HG03135 (cell line): ENCODE measurements around the gene OR13C4.
"Not testable (repeated sequence)": the region's sequence is repeated elsewhere in the genome, so short reads cannot be mapped to it uniquely, and the experiment has no call there.

Experiments
- ATAC-seq: cut with Tn5 transposase; IDR thresholded peaks from one replicate; pipeline ENCODE4 v1.9.1; 2021; ENCODE audit warnings: mild to moderate bottlenecking, moderate library complexity; ENCODE audit not compliant: unreplicated experiment

OR13C4 gene

DNA sequence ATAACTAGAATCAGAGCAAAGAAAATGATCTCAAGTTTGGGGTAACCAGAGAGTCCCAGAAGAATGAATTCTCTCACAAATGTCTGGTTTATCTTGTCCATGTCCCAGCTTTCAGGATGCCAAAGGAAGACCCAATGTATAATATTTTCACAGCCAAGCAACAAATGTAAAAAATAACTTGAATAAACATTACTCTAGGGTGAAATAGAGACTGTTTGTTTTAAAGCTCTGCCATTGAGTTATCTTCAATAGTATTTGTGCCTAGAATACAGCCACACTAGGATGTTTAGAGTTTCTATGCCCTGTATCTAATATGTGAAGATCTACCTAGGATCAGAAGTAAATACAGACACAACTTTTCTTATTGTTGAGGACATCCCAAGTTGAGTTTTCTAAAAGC, at the start of gene OR13C4:
TSS of gene OR13C4 (minus strand) at position 101 of the 400 bp plus-strand sequence. CDS start at position 101, 0 bp downstream.
- no peak for ATAC-seq

DNA sequence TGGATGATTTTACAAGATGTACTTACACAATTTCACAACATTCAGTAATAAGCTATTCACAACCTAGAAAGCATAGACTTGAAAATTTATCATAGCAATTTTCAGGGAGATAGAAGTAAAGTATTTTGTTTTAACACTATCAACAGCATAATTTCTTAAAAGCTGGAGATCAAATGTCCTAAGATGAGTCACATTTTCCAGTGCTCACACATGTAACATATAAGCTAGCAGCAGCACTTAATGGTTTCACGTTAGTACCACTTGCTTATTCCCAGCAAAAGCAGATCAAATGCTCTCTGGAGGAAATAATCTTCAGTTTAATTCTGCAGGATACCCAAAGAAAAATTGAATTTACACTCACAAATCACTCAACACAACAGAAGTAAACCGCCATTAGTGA, 48.4 kb upstream of the OR13C4 start:
- no peak for ATAC-seq

DNA sequence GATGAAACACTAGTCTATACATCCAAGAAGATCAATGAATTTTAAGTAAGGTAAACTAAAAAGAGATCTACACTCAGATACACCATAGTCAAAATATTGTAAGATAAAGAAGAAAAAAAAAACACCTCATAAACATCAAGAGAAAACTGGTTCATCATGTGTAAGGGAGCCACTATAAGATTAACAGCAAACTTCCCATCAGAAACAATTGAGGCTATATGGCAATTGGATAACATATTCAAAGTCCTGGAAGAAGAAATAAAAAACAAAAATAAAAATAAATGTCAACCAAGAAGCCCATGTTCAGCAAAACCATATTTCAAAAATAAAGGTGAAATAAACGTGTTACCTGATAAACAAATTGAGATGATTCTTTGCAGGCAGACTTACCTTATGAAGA, 45.6 kb upstream of the OR13C4 start:
- ATAC-seq: no peak

DNA sequence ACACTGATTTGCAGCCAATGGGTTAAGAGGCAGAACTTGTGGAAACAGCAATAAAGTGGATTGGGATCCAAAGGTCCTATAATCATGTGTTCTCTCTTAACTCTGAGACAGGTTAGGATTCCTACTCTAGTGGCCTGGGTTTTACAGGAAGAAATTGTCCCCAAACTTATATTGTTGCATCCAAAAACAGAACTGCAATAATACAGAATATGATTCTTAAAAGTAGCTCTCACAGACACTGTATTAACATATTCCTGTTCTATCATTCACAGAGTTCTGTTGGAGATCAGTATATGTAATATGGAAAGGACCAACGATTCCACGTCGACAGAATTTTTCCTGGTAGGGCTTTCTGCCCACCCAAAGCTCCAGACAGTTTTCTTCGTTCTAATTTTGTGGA, 41.9 kb upstream of the OR13C4 start, which contains the start of gene OR13C8:
TSS of gene OR13C8 (plus strand) at position 301 of the 400 bp plus-strand sequence. CDS start at position 301, 0 bp downstream.
- ATAC-seq: no peak

DNA sequence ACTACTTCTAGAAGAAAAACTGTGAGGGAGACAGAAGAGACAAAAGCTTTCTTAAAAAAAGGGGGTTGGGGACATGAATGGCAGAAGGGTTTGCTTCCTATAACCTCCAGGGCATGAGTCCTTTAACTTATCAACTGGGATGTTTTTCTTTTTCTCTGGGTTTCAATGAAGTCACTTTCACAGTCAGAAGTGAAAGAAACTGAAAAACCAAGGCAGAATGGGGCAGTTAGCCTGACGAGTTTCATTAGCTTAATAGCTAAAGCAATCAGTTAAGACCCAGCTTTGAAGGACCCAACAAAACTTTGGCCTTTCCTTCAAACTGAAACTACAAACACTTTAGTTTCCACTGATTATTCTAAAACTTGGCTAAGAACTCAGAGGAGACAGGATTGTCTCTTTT, 37.3 kb upstream of the OR13C4 start:
- no peak for ATAC-seq

DNA sequence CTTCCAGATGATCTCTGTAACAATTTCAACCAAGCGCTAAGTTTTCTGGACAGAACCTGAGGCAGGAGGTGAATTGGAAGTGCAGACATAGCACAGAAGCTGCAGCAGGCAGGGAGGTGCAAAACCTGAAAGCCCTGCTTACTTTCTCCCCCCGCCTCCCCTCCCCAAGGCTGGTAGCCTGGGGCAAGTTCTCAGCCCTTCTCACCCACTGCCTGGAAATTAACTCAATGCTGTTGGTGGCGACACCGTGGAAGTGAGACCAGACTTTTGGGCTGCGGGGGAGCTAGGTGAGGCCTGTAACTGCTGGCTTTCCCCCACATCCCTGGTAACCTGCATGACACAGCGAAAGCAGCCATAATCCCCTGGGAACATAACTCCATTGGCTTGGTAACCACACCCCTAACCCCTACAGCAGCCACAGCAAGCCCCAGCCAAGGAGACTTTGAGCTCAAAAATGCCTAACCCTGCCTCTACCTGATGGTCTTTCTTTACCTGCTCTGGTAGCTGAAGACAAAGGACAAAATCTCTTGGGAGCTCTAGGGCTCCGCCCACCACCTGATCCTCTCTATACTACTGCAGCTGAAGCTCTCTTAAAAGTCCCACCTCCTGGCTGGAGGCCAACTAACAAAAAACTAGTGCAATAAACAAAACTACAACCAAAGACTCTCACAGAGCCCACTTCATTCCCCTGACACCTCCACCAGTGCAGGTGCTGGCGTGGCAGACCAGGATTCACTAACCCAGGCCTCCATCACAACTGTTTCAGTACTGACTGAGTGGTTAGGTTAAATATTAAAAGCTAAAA, 30.0 kb upstream of the OR13C4 start:
- no peak for ATAC-seq

DNA sequence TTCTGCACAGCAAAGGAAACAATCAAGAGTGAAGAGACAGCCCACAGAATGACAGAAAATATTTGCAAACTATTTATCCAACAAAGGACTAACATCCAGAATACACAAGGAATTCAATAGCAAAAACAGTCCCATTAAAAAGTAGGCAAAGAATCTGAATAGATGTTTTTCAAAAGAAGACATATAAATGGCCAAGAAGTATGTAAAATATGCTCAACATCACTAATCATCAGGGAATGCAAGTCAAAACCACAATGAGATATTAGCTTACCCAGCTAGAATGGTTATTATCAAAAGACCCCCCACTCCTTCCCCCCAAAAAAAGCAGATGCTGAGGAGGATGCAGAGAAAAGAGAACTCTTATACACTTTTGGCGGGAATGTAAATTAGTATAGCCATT, 28.5 kb upstream of the OR13C4 start:
- ATAC-seq: no peak

DNA sequence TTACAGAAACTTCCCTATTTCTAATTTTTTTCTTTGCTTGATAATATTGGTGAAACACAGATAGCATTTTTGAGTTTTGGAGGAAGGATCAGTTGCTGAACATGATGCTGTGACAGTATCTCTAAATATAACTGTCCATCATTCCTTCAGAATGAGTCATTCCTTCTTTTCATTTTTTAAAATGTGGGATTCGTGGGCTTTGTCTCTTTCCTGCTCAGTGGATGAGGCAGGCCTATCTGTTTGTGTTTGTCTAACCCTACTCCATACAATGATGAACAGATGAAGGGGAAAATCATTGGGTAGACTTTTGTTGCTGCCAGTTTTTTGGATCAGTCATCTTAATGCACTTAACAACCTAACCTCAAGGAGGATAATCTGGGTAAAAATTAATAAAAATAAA, 26.3 kb upstream of the OR13C4 start:
- no peak for ATAC-seq

DNA sequence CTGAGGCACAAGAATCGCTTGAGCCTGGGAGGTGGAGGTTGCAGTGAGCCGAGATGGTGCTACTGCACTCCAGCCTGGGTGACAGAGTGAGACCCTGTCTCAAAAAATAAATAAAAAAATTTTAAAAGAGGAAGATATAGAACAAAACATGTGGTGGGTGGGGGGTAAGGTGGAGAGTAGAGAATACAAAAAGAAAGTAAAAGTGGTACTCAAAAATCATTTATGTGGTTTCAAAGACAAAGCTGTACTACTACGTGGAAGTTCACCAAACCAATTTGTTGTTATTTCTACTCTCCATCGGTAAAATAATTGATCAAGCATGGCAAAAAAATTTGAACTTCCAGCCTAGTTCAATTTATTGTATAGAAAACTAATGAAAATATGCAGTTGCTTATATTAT, 17.6 kb upstream of the OR13C4 start:
- ATAC-seq: no peak

DNA sequence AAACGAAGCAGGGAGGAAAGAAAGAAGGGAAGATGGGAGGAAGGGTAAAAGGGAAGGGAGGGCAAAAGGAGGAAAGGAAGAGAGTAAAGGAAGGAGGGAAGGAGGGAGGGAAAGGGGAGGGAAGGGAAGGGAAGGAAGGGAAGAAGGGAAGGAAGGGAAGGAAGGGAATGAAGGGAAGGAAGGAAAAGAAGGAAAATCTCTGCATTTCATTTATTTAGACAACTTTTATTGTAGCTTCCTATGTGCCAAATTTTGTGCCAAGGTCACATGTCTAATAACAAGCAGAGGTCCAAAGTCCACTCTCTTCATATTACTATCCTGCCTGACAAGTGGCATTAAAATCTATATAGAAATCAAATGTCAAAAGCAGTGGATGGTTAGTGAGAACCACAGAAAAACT, 12.3 kb upstream of the OR13C4 start:
- no peak for ATAC-seq

DNA sequence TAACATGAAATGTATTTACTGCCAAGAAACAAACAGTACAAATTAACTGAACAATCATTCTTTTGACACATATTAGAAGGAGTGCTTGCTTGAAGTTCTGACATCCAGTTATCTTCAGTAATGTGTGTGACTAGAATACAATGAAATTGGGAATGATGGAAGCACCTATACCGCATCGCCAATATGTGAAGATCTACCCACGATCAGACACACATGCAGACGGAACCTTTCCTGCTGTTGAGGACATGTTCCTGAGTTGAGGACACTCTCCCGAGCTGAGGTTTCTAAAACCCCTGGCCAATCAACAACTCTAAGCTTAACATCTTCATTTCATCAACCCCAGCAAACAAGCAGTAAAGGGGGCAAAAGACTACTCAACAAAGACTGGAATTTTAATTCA, 9.7 kb upstream of the OR13C4 start, which contains the start of gene OR13C3:
TSS of gene OR13C3 (minus strand) at position 101 of the 400 bp plus-strand sequence. CDS start 133 bp downstream, outside the sequence.
- ATAC-seq: no peak

DNA sequence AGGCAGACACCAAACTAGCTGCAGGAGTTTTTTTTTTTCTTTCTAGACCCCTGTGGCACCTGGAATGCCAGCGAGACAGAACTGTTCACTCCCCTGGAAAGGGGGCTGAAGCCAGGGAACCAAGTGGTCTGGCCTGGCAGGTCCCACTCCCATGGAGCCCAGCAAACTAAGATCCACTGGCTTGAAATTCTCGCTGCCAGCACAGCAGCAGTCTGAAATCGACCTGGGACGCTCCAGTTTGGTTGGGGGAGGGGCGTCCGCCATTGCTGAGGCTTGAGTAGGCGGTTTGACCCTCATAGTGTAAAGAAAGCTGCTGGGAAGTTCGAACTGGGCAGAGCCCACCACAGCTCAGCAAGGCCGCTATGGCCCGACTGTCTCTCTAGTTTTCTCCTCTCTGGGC, 6.8 kb downstream of the OR13C4 start:
- not testable (repeated sequence) for ATAC-seq

DNA sequence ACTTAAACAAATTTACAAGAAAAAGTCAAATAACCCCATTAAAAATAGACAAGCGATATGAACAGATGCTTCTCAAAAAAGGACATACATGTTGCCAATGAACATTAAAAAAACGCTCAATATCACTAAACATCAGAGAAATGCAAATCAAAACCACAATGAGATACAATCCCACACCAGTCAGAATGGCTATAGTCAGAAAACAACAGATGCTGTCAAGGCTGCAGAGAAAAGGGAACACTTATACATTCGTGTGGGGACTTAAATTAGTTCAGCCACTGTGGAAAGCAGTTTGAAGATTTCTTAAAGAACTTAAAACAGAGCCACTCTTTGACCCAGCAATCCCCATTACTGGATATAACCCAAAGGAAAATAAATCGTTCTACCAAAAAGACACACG, 12.1 kb downstream of the OR13C4 start:
- no peak for ATAC-seq

DNA sequence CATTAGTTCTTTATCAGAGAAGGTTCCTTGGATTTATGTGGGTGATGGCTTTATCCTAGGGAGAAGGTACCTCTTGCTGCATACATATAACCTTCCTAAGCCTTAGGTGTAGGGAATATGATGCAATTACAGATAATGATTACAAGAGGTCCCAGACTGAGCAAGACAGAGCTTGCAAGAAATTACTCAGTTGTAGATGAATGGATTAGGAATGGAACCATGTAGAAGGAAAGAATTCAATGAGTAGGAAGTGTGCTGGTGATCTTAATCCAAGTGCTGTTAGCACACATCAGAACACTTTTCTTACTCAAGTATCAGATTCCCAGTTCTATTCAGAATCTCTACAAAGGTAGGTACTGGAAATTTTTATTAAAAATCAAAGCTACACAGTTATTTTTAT, 20.4 kb downstream of the OR13C4 start:
- no peak for ATAC-seq

DNA sequence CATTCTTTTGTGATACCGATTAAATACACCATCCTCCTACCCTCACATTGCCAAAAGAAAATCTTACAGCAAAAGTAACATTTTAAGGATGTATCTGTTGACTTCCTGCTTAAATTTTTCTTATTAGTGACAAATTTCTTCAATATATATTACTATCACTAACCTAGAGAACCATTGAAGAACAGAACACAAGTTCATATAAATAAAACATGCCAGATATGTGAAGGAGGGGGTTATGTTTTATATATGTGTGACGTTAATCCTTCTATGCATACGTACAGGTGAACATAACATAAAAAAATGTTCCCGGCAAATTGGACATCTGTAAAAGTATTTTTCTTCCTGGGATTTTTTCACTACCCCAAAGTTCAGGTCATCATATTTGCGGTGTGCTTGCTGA, 23.0 kb downstream of the OR13C4 start, which contains the start of gene OR13F1:
TSS of gene OR13F1 (plus strand) at position 301 of the 400 bp plus-strand sequence. CDS start at position 301, 0 bp downstream.
- ATAC-seq: no peak

DNA sequence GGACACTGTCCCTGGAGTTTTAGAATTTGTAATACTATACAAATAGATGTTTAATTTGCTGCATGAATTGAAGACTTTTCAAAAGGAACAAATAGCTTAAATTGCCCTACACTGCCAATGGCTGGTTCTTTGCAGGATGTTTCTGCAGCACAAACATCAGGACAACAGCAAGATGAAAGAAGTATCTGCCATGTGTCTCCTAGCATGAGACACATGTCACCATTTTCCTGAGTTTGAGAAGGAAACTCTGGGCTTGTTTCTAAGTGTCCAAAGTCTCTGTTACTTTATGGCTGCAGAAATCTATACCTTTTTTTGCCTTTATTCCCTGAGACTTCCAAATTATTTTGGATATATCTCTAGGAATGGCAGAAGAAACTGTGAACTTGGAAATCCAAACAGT, 23.6 kb downstream of the OR13C4 start:
- no peak for ATAC-seq

DNA sequence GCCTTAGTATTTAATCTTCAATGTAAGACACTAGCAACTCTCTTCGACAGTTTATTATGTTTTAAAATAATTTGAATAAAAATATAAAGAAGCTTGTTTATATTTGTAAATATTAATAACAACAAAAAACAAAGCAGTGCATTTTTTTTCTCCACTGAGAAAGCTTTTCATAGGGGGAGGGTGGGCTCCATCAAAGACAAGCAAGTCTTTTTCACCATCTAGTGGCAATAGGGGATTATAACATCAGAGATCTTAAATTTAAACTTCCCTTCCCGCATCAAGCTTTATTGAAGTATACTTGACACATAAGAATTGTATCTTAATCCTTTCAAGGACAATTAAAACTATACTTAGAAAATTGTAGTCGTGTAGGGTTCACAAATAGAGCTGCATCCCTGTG, 32.2 kb downstream of the OR13C4 start:
- no peak for ATAC-seq

DNA sequence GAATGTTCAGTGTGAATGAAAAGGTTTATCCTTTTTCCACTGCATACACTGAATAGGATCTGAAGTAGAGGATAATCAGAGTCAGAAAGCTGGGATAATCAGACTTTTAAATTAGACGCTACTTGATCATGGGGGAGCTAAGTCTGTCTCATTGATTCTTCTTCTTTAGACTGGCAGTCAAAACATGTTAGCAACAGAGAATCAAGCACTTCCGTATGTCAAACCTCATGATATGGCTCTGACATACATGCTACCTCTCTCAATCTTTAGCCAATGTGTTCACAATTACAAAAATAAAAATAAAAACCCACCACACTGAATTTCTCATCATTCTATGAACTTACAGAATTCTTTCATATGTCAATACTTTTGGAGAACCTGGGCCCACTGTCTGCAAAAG, 42.0 kb downstream of the OR13C4 start:
- no peak for ATAC-seq

DNA sequence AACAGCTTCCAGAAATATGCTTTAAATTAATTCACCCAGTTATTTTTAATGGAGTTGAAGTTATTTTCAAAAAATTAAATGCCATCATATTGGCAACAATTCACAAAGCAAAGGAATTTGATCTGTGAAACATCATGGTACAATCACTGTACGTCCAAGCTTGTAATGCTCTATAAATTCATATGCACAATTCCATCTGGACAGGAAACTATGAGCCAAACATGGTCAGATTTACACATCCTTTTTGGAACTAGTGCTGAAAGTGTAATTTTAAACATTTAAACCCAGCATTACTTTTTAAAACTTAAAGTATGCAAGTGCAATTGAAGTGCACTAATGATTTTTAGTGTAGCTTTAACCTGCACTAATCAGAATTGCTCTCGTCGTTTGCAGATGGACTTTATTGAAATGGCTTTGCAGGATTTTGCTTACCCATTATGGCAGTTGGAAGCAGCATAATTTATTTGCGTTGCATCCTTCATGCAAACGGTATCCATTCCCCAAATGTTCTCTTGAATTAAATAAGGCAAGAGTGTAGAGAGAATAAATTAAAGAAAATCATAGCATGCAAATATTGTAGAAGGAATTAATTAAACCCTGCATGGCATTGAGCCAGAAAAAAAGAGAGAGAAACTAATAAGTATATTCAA, 44.0 kb downstream of the OR13C4 start:
- ATAC-seq: no peak
